ENCODE data around the gene TST. TPM values are rescaled to one million over a fixed set of nuclear protein-coding genes. Genes with fewer than 3 reads are reported as not detected.

The TST gene
- polyA plus RNA-seq, 1 donor from 2014 or later = 5.4 TPM

DNA sequence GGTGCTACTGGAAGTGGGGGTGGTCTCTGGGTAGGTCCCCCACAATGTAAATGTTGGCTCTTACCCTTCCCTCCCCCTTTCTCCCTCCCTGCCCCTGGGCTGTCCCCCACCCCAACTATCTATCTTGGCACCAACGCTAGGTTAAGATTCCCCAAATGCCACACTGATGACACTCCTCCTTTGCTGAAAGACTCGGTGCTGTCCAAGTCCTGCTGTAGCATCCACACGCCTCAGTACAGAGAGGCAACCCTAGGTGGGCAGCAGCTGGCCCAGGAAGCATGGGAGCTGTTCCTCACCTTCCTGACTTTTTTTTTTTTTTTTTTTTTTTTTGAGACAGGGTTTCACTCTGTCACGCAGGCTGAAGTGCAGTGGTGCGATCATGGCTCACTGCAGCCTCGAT lies 28.9 kb upstream of the TST start:
- no peak overlapping the region for H3K4me3 ChIP-seq (ENCODE audit: low read length)
- H3F3A ChIP-seq (ENCODE audit: insufficient read depth, low read length, poor library complexity, severe bottlenecking) = no peaks in the 10 kb centered on the region
- no peaks in the 10 kb centered on the region for H3K9me2 ChIP-seq (ENCODE audit: insufficient read depth, low read length)
- H3K4me2 ChIP-seq (ENCODE audit: low read length) = no peak overlapping the region
- H3K9me3 ChIP-seq (ENCODE audit: low read length) = no peaks in the 10 kb centered on the region
- H3K9ac ChIP-seq (ENCODE audit: low read length) = no peak overlapping the region
- H3K36me3 ChIP-seq (ENCODE audit: insufficient read depth, low read length) = no peaks in the 10 kb centered on the region
- no peak overlapping the region for H3K27ac ChIP-seq (ENCODE audit: low read length)
- H3K27me3 ChIP-seq (ENCODE audit: insufficient read depth, low read depth, low read length) = no peaks in the 10 kb centered on the region
- H4K20me1 ChIP-seq (ENCODE audit: insufficient read depth) = no peaks in the 10 kb centered on the region
- H3K79me2 ChIP-seq (replicated peaks; ENCODE audit: insufficient read depth, low read length) = no peaks in the 10 kb centered on the region
- no peak for TF ChIP-seq POLR2AphosphoS5 (IDR thresholded peaks at IDR 0.05)
- TF ChIP-seq, protein P1, sequence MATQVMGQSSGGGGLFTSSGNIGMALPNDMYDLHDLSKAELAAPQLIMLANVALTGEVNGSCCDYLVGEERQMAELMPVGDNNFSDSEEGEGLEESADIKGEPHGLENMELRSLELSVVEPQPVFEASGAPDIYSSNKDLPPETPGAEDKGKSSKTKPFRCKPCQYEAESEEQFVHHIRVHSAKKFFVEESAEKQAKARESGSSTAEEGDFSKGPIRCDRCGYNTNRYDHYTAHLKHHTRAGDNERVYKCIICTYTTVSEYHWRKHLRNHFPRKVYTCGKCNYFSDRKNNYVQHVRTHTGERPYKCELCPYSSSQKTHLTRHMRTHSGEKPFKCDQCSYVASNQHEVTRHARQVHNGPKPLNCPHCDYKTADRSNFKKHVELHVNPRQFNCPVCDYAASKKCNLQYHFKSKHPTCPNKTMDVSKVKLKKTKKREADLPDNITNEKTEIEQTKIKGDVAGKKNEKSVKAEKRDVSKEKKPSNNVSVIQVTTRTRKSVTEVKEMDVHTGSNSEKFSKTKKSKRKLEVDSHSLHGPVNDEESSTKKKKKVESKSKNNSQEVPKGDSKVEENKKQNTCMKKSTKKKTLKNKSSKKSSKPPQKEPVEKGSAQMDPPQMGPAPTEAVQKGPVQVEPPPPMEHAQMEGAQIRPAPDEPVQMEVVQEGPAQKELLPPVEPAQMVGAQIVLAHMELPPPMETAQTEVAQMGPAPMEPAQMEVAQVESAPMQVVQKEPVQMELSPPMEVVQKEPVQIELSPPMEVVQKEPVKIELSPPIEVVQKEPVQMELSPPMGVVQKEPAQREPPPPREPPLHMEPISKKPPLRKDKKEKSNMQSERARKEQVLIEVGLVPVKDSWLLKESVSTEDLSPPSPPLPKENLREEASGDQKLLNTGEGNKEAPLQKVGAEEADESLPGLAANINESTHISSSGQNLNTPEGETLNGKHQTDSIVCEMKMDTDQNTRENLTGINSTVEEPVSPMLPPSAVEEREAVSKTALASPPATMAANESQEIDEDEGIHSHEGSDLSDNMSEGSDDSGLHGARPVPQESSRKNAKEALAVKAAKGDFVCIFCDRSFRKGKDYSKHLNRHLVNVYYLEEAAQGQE (IDR thresholded peaks at IDR 0.05; ENCODE audit: borderline replicate concordance) = no peak
- no peak overlapping the region for H2AFZ ChIP-seq (ENCODE audit: low read depth, low read length)

DNA sequence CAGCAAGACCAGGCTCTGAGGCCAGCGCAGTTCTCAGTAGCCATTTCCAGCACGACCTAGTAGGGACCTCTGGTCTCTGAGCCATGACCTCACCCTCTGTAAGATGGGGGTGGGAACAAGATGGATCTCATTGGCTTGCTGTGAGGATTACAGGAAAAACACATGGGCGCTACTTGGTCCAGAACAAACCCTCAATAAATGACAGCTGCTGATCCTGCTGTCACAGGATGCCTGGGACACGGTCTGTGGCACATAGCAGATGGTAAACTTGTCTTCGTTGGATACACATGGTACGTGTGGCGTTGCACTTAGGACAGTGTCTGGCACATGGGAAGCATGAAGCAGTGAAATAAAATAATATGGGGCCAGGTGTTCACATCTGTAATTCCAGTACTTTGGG lies 27.8 kb upstream of the TST start:
- Histone ChIP-seq H3K9ac (ENCODE audit: low read length) (no peak overlapping the region), H3K9me3 (ENCODE audit: low read length) (no peaks in the 10 kb centered on the region)

DNA sequence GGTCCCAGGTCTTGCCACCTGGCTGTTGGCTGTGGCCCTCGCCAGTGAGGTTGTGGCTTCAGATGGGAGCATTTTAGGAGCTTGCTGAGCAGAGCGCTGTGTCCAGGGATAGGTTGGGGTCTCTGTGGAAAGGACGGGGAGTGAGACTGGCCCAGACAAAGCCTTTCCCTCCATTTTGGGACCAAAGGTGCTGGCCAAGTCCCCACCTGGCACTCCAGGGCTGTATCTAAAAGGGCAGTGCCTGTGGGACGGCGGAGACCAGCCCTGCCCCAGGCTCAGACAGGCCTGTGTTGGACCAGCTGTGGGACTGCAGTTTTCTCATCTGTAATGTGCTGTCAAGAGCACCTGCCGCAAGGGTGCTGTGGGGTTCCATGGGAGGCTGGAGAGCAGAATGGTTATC lies 27.3 kb upstream of the TST start:
- no peaks in the 10 kb centered on the region for H3F3A ChIP-seq (ENCODE audit: insufficient read depth, low read length, poor library complexity, severe bottlenecking)
- no peak overlapping the region for H3K27ac ChIP-seq (ENCODE audit: low read length)
- no peaks in the 10 kb centered on the region for H4K20me1 ChIP-seq (ENCODE audit: insufficient read depth)
- no peak overlapping the region for H3K4me2 ChIP-seq (ENCODE audit: low read length)
- no peaks in the 10 kb centered on the region for H3K27me3 ChIP-seq (ENCODE audit: insufficient read depth, low read depth, low read length)
- no peak overlapping the region for H3K4me3 ChIP-seq (ENCODE audit: low read length)
- no peaks in the 10 kb centered on the region for H3K36me3 ChIP-seq (ENCODE audit: insufficient read depth, low read length)
- no peaks in the 10 kb centered on the region for H3K79me2 ChIP-seq (replicated peaks; ENCODE audit: insufficient read depth, low read length)
- H3K9me3 ChIP-seq (ENCODE audit: low read length) = no peaks in the 10 kb centered on the region
- H3K9me2 ChIP-seq (ENCODE audit: insufficient read depth, low read length) = no peaks in the 10 kb centered on the region
- no peak overlapping the region for H2AFZ ChIP-seq (ENCODE audit: low read depth, low read length)
- H3K9ac ChIP-seq (ENCODE audit: low read length) = no peak overlapping the region
- TF ChIP-seq TAF1 (IDR thresholded peaks at IDR 0.05; ENCODE audit: low read depth) = no peak
- TF ChIP-seq SMC3 (conservative IDR thresholded peaks at IDR 0.05; ENCODE audit: poor library complexity) = no peak
- TF ChIP-seq EP300 (conservative IDR thresholded peaks at IDR 0.05; ENCODE audit: poor library complexity, severe bottlenecking) = no peak
- no peak for TF ChIP-seq MXI1 (conservative IDR thresholded peaks at IDR 0.05; ENCODE audit: poor library complexity, severe bottlenecking)
- TF ChIP-seq RAD21 (conservative IDR thresholded peaks at IDR 0.05) = no peak
- TF ChIP-seq POLR2AphosphoS5 (IDR thresholded peaks at IDR 0.05) = no peak
- TF ChIP-seq, protein P1 (IDR thresholded peaks at IDR 0.05; ENCODE audit: borderline replicate concordance) = no peak

More for the DNA sequence above, 27.8 kb upstream of the TST start:
- no peaks in the 10 kb centered on the region for H4K20me1 ChIP-seq (ENCODE audit: insufficient read depth)
- H3K27me3 ChIP-seq (ENCODE audit: insufficient read depth, low read depth, low read length) = no peaks in the 10 kb centered on the region
- H3K4me3 ChIP-seq (ENCODE audit: low read length) = no peak overlapping the region
- TF ChIP-seq MXI1 (conservative IDR thresholded peaks at IDR 0.05; ENCODE audit: poor library complexity, severe bottlenecking) (no peak), POLR2AphosphoS5 (IDR thresholded peaks at IDR 0.05) (no peak), TAF1 (IDR thresholded peaks at IDR 0.05; ENCODE audit: low read depth) (no peak), EZH2 (IDR thresholded peaks at IDR 0.05; ENCODE audit: borderline replicate concordance, insufficient read depth, low read length, poor library complexity, severe bottlenecking) (no peak)
- TF ChIP-seq, protein P1 (IDR thresholded peaks at IDR 0.05; ENCODE audit: borderline replicate concordance) = no peak
- no peaks in the 10 kb centered on the region for H3K79me2 ChIP-seq (replicated peaks; ENCODE audit: insufficient read depth, low read length)
- H3F3A ChIP-seq (ENCODE audit: insufficient read depth, low read length, poor library complexity, severe bottlenecking) = no peaks in the 10 kb centered on the region
- H2AFZ ChIP-seq (ENCODE audit: low read depth, low read length) = no peak overlapping the region
- no peak overlapping the region for H3K27ac ChIP-seq (ENCODE audit: low read length)
- no peaks in the 10 kb centered on the region for H3K36me3 ChIP-seq (ENCODE audit: insufficient read depth, low read length)
- H3K9me2 ChIP-seq (ENCODE audit: insufficient read depth, low read length) = no peaks in the 10 kb centered on the region
- H3K4me2 ChIP-seq (ENCODE audit: low read length) = no peak overlapping the region
